ENCODE data around the gene VAMP5.
A peak's percentile ranks its signal among the peaks of the same experiment; 100 is the strongest.
"Not testable (repeated sequence)": the region's sequence is repeated elsewhere in the genome, so short reads cannot be mapped to it uniquely, and the experiment has no call there.

VAMP5 gene

DNA sequence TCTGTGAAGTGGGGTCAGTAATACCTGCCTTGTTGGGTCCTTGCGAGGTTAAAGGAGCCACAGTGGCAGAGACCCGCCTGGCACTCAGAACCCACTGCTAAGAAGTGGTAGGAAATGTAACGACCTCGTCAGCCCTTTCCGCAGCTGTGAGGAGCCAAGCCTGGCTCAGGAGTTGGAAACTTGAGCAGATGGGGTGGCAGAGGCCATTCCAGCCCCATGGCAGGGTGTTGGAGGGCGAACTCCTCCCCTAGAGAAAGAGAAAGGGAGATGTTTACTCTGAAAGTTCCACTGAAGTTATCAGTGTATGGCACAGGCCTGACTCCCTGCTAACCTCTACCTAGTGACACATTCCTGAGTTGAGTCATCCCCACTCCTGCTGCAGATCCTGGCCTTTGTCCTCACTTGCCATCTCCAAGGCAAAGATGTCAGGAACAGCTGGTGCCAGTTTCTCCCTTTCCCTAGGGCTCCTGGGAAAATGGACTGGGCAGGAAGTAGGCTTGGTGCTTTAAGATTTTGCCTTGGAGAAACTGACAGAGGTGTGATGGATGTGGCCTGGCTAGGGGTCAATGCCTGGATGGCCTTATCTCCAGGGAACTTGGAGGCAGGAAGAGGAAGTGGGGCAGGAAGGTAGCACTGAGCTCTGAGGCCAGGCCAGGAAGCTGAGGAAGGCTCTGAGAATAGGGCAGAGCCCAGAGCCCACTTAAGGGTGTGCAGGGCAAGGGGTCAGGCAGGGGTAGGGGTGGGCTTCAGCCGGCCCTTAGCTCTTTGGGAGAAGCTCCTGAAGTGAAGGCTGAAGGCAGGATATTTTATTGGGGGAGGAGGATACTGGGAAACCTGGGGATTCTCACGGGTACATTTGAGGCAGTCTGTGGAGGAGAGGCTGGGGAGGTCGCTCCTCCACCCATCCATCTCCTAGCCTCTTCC is 888 bp downstream of the VAMP5 start:
- DNase-seq = no peak

DNA sequence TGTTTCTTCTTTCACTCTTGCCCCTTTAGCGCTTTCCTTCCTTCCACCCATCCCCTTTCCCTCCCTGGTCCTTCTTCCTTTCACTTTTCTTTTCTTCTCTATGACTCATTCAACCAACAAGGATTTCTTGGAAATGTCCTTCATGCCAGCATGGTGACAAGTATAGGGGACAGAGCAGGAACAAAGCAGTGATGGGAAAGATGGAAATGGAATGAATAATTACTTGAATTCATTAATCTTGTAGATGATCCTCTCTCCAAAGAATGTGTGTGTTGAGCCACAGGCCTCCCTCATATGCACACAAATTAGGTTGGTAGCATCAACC is 1.5 kb downstream of the VAMP5 start:
- DNase-seq = no peak

DNA sequence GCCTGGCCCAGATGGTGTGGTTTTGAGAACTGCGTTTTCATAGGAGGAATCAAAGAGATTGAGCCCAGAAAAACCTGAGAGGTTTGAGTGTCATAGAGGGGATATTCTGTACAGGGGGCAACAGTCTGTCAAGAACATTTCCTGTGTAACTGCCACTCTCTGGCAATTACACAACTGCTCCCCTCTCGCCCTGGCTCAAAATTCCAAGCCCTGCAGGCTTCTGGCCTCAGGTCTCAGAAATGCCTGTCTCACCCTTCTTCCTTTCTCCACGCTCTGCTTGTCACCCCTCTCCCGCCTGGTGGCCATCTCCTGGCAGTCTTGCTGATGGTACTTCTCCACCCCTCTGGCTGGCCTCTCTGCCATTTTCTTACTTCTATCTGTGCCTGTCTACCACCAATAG is 4.0 kb downstream of the VAMP5 start:
- no peak for DNase-seq

DNA sequence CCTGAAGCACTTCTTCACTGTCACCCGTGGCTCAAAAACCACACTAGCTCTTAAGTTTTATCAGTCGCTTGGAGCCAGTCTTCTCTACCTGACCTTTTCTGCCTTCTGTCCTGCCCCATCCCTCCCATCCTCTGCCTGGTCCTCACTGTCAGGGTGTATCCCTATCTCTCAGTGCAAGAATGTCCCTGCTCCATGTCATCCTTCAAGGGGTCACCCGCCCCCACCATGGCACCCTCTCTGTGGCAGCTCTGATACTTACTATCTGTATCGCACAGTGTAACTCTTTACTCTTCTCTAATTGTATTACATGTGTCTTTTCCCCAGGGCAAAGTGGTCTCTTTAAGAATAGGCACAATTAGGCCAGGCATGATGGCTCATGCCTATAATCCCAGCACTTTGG is 4.4 kb downstream of the VAMP5 start:
- DNase-seq = no peak

DNA sequence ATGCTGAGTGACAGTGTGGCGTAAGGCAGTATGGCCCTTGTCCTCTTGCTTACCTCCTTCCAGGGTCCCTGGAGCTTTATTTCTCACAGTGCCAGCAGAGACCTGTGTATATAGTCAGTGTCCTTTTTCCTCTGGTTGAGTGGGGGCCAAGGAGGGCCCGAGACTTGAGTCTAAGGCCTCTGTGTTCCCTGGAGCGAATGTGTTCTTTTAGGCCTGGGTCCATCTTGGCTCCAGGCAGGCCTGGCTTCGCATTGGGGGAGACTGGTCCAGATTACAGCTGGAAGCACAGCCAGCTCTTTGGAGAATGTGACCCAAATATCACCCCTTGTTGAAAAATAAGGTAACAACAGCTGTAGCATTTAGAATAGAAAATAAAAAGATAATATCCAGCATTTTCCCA is 5.0 kb downstream of the VAMP5 start:
- DNase-seq = no peak

DNA sequence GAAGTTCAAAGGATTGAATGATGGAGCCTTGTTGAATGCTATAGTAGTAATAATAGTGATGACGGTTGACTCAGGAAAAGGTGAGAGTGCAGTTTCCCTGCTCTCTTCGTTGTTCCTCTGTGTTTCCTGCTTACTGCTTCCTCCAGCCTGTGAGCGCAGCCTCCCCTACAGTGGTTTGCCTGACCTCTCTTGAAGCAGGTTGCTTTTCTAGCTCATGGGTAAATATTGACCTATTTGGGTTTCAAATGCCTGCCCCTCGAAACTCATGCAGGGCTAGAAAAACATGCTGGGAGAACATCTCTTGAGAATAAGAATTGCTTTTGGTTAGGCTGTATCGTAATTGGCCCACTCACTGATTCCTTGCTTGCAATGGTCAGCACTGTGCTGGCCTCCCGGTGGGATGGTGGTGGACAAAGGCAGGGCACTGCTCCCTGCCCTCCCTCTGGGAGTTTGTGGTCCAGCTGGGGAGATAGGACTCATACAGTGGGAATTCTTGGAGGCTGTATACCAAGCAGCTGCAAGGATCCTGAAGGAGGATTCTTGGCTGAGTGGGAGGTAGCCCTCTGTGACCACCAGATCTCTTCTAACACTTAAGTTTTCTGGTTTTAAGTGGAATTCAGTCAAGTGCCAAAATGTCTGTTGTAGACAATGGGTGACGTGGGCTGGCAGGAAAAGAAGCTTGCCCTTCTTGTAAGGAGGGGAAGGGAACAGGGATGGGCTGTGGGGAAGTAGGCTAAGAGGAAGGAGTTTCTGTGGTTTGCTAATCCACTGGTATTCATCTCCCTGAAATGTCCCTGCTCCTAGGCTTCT is 6.0 kb downstream of the VAMP5 start:
- DNase-seq = no peak

DNA sequence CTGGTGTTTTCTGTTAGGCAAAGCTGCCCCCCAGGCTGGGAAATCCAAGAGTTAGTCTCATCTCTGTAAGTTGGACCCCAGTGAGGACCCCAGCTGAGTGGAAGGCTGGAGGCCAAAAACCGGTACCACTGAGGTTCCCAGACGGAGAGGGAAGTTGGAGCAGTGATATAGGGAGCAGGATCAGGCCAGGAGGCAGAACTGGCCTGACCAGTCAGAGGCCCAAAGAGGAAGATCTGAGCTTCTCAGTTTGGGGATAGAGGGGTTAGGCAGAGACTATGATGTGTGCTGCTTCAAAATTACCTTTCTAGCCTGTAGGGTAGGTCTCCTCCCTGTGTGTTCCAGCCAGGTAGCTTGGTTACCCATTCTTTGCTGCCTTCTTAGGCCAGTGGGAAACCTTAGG is 6.7 kb downstream of the VAMP5 start:
- no peak for DNase-seq

DNA sequence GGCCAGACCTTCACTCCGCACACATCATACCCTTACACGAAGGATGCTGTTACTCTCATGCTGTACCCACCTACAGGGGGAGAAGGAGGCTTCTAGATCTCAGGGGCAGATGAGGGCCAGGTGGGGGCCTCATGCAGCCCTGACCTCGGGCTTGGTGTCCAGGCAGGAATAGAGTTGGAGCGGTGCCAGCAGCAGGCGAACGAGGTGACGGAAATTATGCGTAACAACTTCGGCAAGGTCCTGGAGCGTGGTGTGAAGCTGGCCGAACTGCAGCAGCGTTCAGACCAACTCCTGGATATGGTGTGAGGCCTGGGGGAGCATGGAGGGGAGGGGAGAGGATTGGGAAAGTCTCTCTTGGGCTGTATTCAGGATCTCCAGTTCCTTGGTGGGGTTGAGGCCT is 7.3 kb downstream of the VAMP5 start:
- DNase-seq = no peak

DNA sequence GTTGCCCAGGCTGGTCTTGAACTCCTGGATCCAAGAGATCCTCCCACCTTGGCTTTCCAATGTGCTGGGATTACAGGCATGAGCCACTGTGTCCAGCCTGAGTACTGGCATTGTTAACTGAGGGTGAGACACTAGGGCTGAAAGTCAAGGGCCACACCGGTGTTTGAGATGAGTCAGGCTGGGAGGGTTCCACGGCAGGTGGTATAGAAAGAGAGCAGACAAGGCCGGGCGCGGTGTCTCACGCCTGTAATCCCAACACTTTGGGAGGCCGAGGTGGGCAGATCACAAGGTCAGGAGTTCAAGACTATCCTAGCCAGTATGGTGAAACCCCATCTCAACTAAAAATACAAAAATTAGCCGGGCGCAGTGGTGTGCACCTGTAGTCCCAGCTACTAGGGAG is 8.1 kb downstream of the VAMP5 start:
- DNase-seq = not testable (repeated sequence)

DNA sequence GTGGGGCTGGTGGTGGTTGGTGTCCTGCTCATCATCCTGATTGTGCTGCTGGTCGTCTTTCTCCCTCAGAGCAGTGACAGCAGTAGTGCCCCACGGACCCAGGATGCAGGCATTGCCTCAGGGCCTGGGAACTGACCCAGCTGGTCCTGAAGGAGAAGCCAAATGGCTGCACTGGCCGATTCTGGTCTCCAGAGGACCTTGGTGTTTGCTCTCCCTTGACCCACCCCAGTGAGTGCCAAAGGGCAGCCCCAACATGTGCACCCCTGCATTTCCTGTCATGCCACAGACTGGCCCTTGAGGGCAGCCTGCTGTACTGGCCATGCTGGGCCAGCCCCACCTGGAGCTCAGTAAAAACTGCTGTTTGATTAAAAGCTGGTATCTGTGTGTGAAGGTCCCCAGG is 8.8 kb downstream of the VAMP5 start:
- no peak for DNase-seq

DNA sequence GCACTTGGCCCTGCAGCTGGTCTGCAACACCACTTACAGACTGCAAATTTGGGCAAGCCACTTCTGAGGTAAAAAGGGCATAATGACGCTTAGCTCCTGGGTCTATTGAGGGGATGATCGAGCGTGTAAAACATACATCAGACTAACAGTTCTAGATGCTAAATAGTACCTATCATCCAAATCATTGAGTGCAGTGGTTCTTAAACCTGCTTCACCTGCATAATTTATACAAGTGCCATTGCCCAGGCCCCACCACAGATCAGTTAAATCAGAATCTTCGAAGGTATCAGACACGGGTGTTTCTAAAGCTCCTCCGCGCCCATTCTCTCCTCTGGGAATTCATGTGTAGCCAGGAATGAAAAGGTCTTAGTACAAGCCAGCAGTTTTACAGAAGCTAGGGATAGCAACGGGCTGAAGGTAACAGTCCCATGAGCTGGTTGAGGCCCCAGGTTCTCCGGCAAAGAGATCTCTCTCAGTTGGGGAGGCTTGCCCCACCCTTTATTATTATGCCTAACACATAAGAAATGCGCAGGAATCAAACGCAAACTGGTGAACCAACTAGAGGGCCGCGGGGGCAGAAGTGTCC is 10.6 kb downstream of the VAMP5 start:
- DNase-seq = no peak

DNA sequence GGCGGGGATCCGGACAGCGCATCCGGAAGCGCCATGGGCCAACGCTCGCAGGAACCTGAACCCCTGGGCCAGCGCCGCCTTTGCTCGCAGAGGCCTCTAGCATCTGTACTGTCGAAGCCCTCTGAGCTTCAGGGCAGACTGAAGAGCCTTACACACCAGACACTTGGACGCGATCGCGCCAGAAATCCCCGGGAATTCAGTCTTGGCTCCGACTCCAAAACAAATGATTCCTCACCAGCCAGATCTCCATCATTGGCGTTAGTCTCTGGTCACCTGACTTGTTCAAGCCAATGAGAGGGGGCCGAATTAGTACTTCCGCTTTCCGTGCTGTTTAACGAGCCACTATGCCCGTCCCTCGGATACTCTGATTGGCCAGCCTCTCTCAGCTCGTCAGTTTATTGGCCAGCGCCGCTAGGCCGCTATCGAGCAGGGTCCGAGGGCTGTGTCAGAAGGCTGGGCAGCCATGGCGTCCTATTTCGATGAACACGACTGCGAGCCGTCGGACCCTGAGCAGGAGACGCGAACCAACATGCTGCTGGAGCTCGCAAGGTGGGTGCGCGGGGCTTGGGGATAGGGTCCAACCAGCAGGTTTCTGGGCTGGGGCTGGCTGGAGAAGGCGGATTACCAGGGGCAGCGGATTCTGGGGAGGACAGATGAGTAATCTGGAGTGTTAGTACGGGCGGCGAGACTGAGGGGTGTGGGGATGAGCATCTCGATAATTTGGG is 11.2 kb downstream of the VAMP5 start, which contains the start of gene RNF181:
RNF181 (plus strand) TSS at position 445 of the 725 bp plus-strand sequence; CDS start at position 464, 19 bp downstream.
- peak; percentile 98 for DNase-seq

DNA sequence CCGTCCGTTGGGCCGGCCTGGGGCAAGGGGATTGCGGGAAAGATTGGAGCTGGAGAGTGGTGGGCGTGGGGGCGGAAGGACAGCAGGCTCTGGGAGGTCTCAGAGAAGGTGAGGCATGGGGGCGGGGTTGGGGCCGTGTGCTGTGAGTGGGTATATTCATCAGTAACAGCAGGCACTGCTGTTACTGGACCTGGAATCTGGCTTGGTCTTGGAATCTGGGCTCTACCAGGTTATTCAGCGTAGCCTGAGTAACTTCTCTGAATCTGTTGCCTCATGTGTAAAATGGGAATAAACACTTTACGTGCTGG is 11.7 kb downstream of the VAMP5 start:
- no peak for DNase-seq

DNA sequence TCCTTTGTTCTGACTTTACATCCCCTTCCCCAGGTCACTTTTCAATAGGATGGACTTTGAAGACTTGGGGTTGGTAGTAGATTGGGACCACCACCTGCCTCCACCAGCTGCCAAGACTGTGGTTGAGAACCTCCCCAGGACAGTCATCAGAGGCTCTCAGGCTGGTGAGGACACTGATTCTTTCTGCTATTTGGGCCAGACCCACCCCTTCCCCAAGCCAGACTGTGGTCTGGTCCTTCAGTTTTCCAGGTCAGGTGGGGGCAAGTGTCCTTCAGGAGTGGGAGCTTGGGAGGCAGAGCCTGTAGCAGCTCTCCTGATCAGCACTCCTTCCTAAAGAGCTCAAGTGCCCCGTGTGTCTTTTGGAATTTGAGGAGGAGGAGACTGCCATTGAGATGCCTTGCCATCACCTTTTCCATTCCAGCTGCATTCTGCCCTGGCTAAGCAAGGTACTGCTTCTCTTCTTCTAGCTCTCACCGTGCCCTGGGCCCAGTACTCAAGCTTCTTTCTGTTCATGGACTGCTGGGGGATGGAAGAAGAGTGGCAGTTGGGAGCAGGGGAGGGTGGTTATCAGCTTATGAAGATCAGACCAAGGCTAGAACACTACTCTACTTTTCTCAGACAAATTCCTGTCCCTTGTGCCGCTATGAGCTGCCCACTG is 12.4 kb downstream of the VAMP5 start:
- DNase-seq = no peak

DNA sequence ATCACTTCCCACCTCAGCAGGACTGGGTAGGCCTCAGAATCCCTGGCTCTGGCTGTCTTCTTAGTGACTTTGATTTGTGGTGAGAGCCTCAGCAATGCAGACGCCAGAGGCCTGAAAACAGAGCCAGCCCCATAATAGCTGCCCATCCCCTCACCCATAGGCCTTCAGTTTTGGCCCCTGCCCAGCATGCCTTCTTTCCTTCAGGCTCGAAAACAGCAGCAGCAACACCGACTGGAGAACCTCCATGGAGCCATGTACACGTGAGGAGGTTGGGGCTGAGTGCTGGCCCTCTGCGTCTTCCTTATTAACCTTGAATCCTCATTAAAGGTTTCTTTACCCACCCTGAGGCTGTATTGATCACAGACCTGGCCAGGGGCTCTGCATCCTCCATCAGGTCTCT is 13.0 kb downstream of the VAMP5 start:
- no peak for DNase-seq

DNA sequence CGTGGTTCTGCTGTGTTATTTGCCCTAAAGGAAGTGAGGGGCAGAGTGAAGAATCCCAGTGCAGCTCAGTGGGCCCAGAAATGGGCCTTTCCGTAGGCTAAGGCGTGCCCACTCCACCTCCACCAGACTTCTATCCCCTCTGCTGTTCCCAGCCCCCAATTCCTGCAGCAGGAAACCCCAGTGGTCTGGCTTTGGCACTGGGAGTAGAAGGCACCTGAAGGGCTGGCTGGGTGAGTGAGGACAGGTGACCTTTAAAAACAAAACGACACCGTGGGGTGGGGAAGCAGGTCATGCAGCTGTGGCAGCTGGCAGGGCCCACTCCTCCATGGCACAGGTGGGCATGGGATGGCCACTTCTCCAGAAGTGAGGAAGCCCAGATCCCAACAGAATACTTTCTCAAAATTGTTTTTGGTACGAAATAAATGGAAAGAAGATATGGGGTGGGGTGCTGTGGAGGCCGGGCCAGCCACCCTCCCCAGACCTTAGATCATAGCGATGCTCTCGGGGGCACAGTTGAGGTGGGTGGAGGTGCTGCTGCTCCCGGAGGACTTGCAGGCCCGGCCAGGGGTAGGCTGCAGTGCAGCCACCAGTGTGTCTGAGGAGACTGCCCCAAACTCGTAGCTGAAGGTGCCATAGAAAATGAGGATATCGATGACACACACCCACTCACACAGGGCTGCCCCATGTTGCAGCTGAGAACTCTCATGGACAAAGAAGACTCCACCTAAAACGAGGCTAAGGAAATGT is 14.5 kb downstream of the VAMP5 start:
- DNase-seq = no peak

DNA sequence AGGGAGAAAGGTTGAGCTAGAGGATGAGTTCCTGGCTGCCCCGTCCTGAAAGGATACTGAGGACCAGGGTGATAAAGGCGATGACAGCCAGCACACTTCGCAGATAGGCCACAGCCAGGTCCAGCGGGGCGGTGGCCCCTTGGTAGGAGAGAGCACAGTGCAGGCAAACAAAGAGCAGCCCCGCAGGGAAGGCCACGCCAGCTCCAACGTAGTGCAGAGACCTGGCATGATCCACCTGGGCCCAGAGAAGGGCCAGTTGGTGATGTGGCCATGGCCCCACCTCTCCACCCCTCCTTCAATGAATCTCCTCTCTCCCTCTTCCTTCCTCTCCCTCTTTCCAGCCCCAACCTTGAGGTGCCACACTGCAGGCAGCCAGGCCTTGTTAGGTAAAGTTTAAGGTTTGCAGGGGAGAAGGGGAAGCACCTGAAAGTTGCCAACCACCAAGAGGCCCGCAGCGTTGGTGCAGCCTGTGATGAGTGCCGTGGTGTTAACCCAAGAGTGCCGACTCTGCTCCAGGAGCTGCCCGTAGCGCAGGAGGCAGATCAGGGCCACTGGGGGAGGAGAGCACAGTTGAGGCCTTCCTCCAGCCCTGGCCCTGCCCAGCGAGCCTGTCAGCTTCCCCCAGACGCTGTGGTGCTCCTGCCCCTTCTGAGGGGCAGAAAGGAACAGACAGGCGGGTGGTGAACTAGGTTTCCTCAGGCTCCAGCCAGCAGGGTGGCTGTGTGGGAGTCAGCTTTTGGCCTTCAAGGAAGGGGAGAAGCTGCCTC is 15.4 kb downstream of the VAMP5 start:
- no peak for DNase-seq

DNA sequence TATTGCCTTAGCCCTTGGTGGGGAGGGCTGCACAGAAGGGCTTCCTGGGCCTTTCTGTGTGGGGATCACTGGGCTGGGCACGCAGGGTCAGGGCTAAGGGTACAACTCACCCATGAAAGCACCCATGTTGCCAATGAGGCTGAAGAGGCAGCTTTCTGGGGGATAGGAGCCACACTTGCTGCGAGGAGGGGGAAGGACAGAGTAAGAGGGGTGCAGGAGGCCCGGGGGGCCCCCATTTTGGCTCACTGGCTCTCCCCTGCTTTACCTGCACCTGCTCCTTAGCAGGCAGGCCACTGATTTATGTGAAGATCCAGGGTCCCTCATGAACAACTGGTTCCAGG is 16.0 kb downstream of the VAMP5 start:
- DNase-seq = no peak

DNA sequence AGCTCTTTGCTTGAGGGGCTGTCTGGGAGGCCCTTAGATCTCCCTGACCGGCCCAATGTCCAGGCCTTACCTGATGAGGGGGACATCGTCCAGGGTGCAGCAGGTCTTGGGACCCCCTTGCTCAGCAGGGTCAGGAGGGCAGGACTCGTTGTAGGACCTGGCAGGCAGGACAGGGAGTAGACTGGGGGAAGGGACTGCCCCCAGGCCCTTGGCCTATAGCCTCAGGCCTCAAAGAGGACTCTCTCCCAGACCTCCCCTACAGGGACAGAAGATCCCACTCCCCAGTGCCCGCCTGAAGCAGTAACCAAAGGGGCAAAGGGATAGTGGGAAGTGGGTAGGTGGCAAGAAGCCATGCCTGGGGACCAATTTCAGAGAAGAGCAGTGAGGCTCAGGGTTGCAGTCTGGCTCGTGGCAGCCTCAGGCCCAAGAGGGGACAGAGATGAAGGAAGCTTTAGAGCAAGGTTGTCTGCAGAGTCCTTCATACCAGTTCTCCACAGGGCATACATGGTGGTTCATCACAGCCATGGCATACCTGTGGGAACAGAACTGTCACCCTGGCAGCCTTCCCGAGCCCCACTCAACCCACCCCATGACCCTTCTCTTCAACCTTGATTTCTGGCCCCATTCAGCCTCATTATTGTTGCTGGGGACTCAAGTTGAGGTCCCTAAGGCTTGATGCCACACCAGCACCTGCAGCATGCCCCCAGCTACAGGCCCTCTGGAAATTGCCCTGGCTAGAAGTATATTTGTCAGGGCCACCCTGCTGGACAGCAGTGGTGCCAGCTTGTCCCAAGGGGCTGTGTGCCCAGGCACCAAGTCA is 16.9 kb downstream of the VAMP5 start:
- no peak for DNase-seq

DNA sequence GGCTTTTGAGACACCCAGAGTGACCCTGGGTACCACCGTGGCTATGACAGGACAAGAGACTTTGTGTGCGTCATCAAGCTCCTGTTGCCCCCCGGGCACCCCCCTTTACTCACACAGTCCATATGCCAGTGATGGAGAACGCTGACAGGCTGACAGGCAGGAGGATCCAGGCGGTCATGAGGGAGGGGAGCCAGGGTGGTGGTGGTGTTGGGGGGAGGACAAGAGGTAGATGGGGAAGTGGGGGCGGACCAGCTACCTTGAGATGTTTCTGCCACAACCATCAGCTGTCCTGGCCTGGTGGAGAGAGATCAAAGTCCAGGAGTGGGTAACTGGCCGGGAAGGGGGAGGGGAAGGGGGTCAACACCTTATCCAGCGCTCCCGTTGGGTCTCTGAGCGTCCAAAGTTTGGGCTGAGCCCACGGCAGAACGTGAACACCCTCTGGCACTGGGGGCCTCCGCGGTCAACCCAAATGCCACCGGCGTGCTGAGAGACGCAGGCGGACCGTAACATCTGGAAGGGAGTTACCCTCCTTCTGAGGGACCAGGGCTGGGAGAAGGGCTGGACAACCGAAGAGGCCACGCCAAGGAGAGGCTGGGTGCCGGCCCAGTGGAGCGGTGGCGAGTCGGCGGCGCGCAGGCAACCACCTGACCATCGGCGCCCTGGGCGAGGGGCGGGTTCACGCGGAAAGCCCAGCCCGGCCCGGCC is 17.7 kb downstream of the VAMP5 start:
- DNase-seq = no peak

Measured in NCI-H2227 treated with DMSO at 0.1 percent for 48 hours (cell line).